Psoas muscle (tissue), 8 donors: ENCODE results near the gene LMOD3. TPM values are rescaled to one million over a fixed set of nuclear protein-coding genes. Genes with fewer than 3 reads are reported as not detected.

ENCODE experiments used
- ATAC-seq, 4 donors: fragments of 200-7000 bp; cut with Tn5 transposase; one replicate each; pipeline ENCODE4 v1.9.1; 2020; ENCODE audit warnings: moderate library complexity in 3 of 4, mild to moderate bottlenecking in 2 of 4
- DNase-seq, 2 donors: peaks; one replicate each; pipeline ENCODE4 v3.0.0-alpha.2; 2020
- H3K27ac ChIP-seq: fragments of 200-600 bp; one replicate; pipeline ENCODE4 v1.8.0; 2022
- H3K27me3 ChIP-seq, 3 donors: fragments of 200-600 bp in 1 of 3; one replicate each; pipeline versions ENCODE4 v1.6.1 to v1.8.0; 2013 to 2022; ENCODE audit warnings: low read length in 2 of 3, mild to moderate bottlenecking in 2 of 3, moderate library complexity in 1 of 3; ENCODE audit not compliant: insufficient read depth in 3 of 3
- H3K36me3 ChIP-seq, 2 donors: fragments of 200-600 bp in 1 of 2; one replicate each; pipeline versions ENCODE4 v1.6.1 to v1.8.0; 2013 to 2022; ENCODE audit warnings: low read depth in 1 of 2, mild to moderate bottlenecking in 1 of 2, moderate library complexity in 1 of 2; ENCODE audit not compliant: insufficient read depth in 1 of 2
- H3K4me1 ChIP-seq: fragments of 200-600 bp; one replicate; pipeline ENCODE4 v1.8.0; 2022
- H3K4me3 ChIP-seq: fragments of 200-600 bp; one replicate; pipeline ENCODE4 v1.8.0; 2022; ENCODE audit warnings: mild to moderate bottlenecking
- H3K9me3 ChIP-seq: fragments of 200-600 bp; one replicate; pipeline ENCODE4 v1.8.0; 2022
- CTCF ChIP-seq: fragments of 200-600 bp; IDR thresholded peaks from one replicate; pipeline ENCODE4 v1.8.0; 2022; ENCODE audit warnings: antibody characterized with exemption
- WGBS, 3 donors: extraction: QIAGEN DNeasy Blood & Tissue Kit; methylation state at CpG; one replicate each; pipeline versions ENCODE4 v1.1.6 to v1.1.7; 2013; 5-methylcytosine and 5-hydroxymethylcytosine counted together
- intact Hi-C, 2 donors: fragments of 100-400 bp; cut with DNase I; formaldehyde crosslinking; loops; one replicate each; pipeline versions ENCODE4 v1.11.0 to v1.14.2; 2022
- polyA plus RNA-seq, 3 donors: library from polyadenylated mRNA; stranded (reverse); fragments of 200-250 nt; gene quantifications; one replicate each; pipeline ENCODE4 v1.2.3, GENCODE V29; 2013
- total RNA-seq, 4 donors: library from RNA; stranded (reverse); fragmentation: NEBNext Ultra II Directional in 2 of 4; extraction: Animal tissue kit (Norgen Biotek cat#: 25700) in 2 of 4; gene quantifications; one replicate each; pipeline versions ENCODE4 v1.2.1 to v1.2.4, GENCODE V29; 2021 to 2023
- donor health status: healthy with polysubstance abuse.
- donor health status: DM: no; HTN: no; CAD: no; lungs with moderate emphysema.
- donor health status: Bipolar disorder and iron deficiency.
- donor health status: healthy.
- donor health status: DM: yes; HTN: yes; CAD: no.
- donor health status: DM: no; HTN: no; CAD: no.
- donor health status: DM: no; HTN: no; CAD: no.
- donor health status: DM: yes; HTN: yes; CAD: no.

The LMOD3 gene
- total and polyA plus RNA-seq, 7 donors: 9.0 to 258 (median 133) TPM

- WGBS, 3 donors: 10 to 11% (median 10%) methylated on average over 8 of the region's 8 CpGs
- TF ChIP-seq CTCF: no peak
- H3K36me3 ChIP-seq: peaks cover 0 to 6% of the 10 kb centered on the region in 2 donors
- intact Hi-C loops: loop anchor here in 1 of 2 donors (1.0 to 2.0 kb wide), 2 partner anchors 21 to 184 kb away; no protein-coding TSS in a partner anchor
- H3K27me3 ChIP-seq: no peaks in the 10 kb centered on the region
- ATAC-seq: peak; percentile 60 to 82 (median 80)
- H3K4me3 ChIP-seq: peak overlapping the region; percentile 65
- H3K27ac ChIP-seq: peak overlapping the region; percentile 98
- peak; percentile 34 to 69 for DNase-seq
- peaks cover 42% of the 10 kb centered on the region for H3K4me1 ChIP-seq
- no peaks in the 10 kb centered on the region for H3K9me3 ChIP-seq
Observed at GRCh38 chr3:69121950-69122349, 445 bp downstream of the LMOD3 start.

GRCh38 chr3:69121513-69121912 is 882 bp downstream of the LMOD3 start:
- peak; percentile 52 to 68 (median 62) for ATAC-seq
- peak overlapping the region; percentile 65 for H3K4me3 ChIP-seq
- H3K36me3 ChIP-seq: peaks cover 0 to 6% of the 10 kb centered on the region in 2 donors
- peak overlapping the region; percentile 98 for H3K27ac ChIP-seq
- H3K27me3 ChIP-seq: no peaks in the 10 kb centered on the region
- no peak for TF ChIP-seq CTCF
- intact Hi-C loops: loop anchor here in 1 of 2 donors (1.0 kb wide), 1 partner anchor 185 kb away; no protein-coding TSS in a partner anchor
- peaks cover 38% of the 10 kb centered on the region for H3K4me1 ChIP-seq
- WGBS, 3 donors: 32 to 42% (median 32%) methylated on average over 6 of the region's 6 CpGs
- no peaks in the 10 kb centered on the region for H3K9me3 ChIP-seq
- no peak for DNase-seq

- WGBS, 3 donors: 0 to 3% (median 0%) methylated on average over 1 of the region's 1 CpG
Observed at GRCh38 chr3:69120879-69121464, 1.4 kb downstream of the LMOD3 start.

GRCh38 chr3:69119681-69120080 is 2.7 kb downstream of the LMOD3 start:
- Histone ChIP-seq H3K9me3 (no peaks in the 10 kb centered on the region), H3K4me3 (peak overlapping the region; percentile 65), H3K36me3 (peaks cover 0 to 8% of the 10 kb centered on the region in 2 donors), H3K27me3 (no peaks in the 10 kb centered on the region), H3K4me1 (peaks cover 36% of the 10 kb centered on the region), H3K27ac (peak overlapping the region; percentile 98)
- intact Hi-C loops: loop anchor here in 1 of 2 donors (5.0 kb wide), 1 partner anchor 37 kb away; the partner anchor contains the start of genes ARL6IP5 and UBA3
- 57 to 80% (median 69%) methylated on average over 5 of the region's 5 CpGs for WGBS, 3 donors
- ATAC-seq (no peak), DNase-seq (no peak)
- no peak for TF ChIP-seq CTCF

More at GRCh38 chr3:69120879-69121464, 1.4 kb downstream of the LMOD3 start:
- peaks cover 32% of the 10 kb centered on the region for H3K4me1 ChIP-seq
- peak; percentile 94 for TF ChIP-seq CTCF
- H3K27ac ChIP-seq: peak overlapping the region; percentile 98
- intact Hi-C loops: loop anchor here in 1 of 2 donors (1.0 kb wide), 1 partner anchor 185 kb away; no protein-coding TSS in a partner anchor
- no peaks in the 10 kb centered on the region for H3K27me3 ChIP-seq
- no peaks in the 10 kb centered on the region for H3K9me3 ChIP-seq
- H3K36me3 ChIP-seq: peaks cover 0 to 6% of the 10 kb centered on the region in 2 donors
- DNase-seq: peak in 1 of 2 donors; percentile 47
- H3K4me3 ChIP-seq: peak overlapping the region; percentile 65
- ATAC-seq: peak; percentile 50 to 64 (median 60)
